ENCODE results near the gene MKLN1.
A peak's percentile ranks its signal among the peaks of the same experiment; 100 is the strongest.

MKLN1 gene

GRCh38 chr7:131546126-131546525 is 218.4 kb downstream of the MKLN1 start:
- DNase-seq, result peak; percentile 41
- in situ Hi-C loops (cut with HindIII; ENCODE audit: low pct_ligation_motif_present, low pct_unique_long_range_greater_than_20kb, low sequenced_read_pairs), result no loop called here
